Measurements from ENCODE around the gene RBFOX2.

RBFOX2 gene

DNA sequence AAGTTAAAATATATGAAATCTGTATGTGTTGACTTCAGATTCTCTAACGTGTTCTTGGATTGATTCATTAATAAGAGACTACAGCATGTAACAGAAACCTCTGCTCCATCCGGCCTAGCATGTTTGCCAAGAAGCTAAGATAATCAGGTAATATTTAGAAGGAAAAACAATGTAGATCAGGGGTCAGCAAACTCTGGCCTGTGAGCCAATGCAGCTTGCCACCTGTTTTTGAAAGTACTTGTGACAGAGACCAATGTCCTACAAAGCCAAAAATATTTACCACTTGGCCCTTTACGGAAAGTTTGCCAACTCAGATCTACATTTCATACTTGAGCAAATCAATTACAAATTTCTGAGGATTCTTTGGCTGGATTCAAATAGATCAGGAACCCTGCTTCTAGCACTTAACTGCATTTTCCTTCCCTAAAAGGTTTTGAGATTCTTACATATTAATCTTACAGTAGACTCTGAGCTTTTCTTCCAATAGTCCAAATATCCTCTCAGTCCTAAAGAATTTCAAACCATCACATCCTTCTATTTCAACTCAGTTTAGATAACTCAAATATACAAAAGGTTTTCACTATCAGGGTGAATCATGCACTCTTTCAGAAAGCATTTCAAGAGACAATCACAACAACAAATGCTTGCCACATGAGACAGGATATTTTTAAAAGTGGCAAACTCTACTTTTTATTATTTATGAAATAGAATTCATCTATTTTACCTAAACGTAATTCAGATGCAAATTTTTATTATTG, 281.5 kb downstream of the RBFOX2 start:
- TF ChIP-seq, protein P1, sequence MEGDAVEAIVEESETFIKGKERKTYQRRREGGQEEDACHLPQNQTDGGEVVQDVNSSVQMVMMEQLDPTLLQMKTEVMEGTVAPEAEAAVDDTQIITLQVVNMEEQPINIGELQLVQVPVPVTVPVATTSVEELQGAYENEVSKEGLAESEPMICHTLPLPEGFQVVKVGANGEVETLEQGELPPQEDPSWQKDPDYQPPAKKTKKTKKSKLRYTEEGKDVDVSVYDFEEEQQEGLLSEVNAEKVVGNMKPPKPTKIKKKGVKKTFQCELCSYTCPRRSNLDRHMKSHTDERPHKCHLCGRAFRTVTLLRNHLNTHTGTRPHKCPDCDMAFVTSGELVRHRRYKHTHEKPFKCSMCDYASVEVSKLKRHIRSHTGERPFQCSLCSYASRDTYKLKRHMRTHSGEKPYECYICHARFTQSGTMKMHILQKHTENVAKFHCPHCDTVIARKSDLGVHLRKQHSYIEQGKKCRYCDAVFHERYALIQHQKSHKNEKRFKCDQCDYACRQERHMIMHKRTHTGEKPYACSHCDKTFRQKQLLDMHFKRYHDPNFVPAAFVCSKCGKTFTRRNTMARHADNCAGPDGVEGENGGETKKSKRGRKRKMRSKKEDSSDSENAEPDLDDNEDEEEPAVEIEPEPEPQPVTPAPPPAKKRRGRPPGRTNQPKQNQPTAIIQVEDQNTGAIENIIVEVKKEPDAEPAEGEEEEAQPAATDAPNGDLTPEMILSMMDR (IDR thresholded peaks at IDR 0.05) = no peak
- Histone ChIP-seq H3K9ac (no peak overlapping the region), H3K4me1 (no peaks in the 10 kb centered on the region), H3K27me3 (ENCODE audit: control insufficient read depth, insufficient read depth, low read length) (no peaks in the 10 kb centered on the region), H3K9me3 (ENCODE audit: control insufficient read depth, low read length) (no peaks in the 10 kb centered on the region), H3K36me3 (ENCODE audit: control insufficient read depth, insufficient read depth, low read length) (no peaks in the 10 kb centered on the region), H3K27ac (no peak overlapping the region), H2AFZ (no peak overlapping the region), H3K79me2 (no peaks in the 10 kb centered on the region), H3K4me3 (ENCODE audit: low read depth, low read length) (no peak overlapping the region), H3K4me2 (ENCODE audit: low read length) (no peak overlapping the region)

DNA sequence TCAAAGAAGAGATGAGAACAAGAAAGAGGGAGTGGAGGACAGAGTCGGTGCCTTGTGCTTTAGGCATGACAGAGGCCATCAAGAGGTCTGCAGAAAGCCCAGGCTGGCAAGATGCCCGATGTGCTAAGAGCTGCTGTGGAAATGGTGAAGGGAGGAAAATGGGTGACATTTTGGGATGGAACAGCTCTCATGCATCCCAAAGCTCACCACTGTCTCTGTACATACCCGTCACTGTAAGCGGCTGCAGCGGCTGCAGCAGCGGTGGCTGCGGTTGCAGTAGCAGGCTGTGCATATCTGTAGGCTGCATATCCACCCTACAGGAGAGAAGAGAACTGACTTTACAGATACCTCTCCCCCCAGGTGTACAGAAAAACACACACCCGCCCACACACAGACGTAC, 282.4 kb downstream of the RBFOX2 start:
- Histone ChIP-seq H3K27ac (no peak overlapping the region), H3K36me3 (ENCODE audit: control insufficient read depth, insufficient read depth, low read length) (no peaks in the 10 kb centered on the region), H2AFZ (no peak overlapping the region), H3K9me3 (ENCODE audit: control insufficient read depth, low read length) (no peaks in the 10 kb centered on the region), H3K79me2 (no peaks in the 10 kb centered on the region), H3K4me3 (ENCODE audit: low read depth, low read length) (no peak overlapping the region), H3K9ac (no peak overlapping the region), H3K4me1 (no peaks in the 10 kb centered on the region), H3K27me3 (ENCODE audit: control insufficient read depth, insufficient read depth, low read length) (no peaks in the 10 kb centered on the region), H3K4me2 (ENCODE audit: low read length) (no peak overlapping the region)
- TF ChIP-seq, protein P1 (IDR thresholded peaks at IDR 0.05) = no peak

- TF ChIP-seq, protein P1 (IDR thresholded peaks at IDR 0.05) = no peak
- H3K36me3 ChIP-seq (ENCODE audit: control insufficient read depth, insufficient read depth, low read length) = no peaks in the 10 kb centered on the region
- H3K4me2 ChIP-seq (ENCODE audit: low read length) = no peak overlapping the region
- no peak overlapping the region for H2AFZ ChIP-seq
- H3K79me2 ChIP-seq = no peaks in the 10 kb centered on the region
- H3K9me3 ChIP-seq (ENCODE audit: control insufficient read depth, low read length) = no peaks in the 10 kb centered on the region
- H3K4me1 ChIP-seq = peaks cover 12% of the 10 kb centered on the region
- H3K27me3 ChIP-seq (ENCODE audit: control insufficient read depth, insufficient read depth, low read length) = no peaks in the 10 kb centered on the region
- no peak overlapping the region for H3K9ac ChIP-seq
- H3K4me3 ChIP-seq (ENCODE audit: low read depth, low read length) = no peak overlapping the region
- no peak overlapping the region for H3K27ac ChIP-seq
Measured at GRCh38 chr22:35743326-35743860, 285.2 kb downstream of the RBFOX2 start.

DNA sequence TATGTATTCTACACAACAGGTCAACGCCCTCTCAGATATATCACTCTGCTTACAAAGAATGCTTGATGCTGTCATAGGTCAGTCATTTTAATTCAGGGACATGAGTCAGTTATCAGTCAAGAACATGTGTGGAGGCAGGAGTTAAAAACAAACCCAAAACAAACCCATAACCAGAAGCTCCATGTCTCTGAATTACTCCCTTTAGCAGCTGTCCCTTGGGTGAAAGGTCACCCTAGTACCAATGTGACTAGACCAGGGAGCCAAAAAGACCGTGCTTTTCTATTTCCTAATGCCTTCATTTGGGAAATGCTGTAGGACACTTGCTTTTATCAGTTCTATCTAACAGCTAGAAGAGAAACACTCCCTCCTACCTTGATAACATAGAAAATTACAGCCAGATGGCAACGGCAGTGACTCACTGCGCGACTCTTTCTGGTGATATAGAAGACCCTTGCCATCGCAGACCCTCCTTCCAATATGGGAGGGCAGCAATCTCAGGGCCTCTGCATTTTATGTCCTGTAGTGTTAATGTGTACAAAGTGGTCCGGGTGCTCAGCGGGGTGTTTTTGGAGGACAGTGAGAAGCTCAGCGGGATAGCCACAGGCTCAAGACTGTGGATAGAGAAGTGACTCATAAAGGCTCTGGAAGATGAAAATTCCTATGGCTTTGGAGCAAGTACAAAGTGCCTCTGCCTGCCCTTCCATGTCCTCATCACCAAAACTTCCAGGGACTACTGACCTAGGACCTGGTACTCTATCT, 286.1 kb downstream of the RBFOX2 start:
- TF ChIP-seq, protein P1 (IDR thresholded peaks at IDR 0.05) = no peak
- no peak overlapping the region for H3K27ac ChIP-seq

More for the DNA sequence above, 286.1 kb downstream of the RBFOX2 start:
- Histone ChIP-seq H3K4me1 (peaks cover 12% of the 10 kb centered on the region), H3K36me3 (ENCODE audit: control insufficient read depth, insufficient read depth, low read length) (no peaks in the 10 kb centered on the region), H3K4me2 (ENCODE audit: low read length) (no peak overlapping the region), H3K79me2 (no peaks in the 10 kb centered on the region), H2AFZ (no peak overlapping the region), H3K9me3 (ENCODE audit: control insufficient read depth, low read length) (no peaks in the 10 kb centered on the region), H3K27me3 (ENCODE audit: control insufficient read depth, insufficient read depth, low read length) (no peaks in the 10 kb centered on the region), H3K4me3 (ENCODE audit: low read depth, low read length) (no peak overlapping the region), H3K9ac (no peak overlapping the region)
